ENCODE measurements around the gene GALNT13.
"Not testable (repeated sequence)": the region's sequence is repeated elsewhere in the genome, so short reads cannot be mapped to it uniquely, and the experiment has no call there.

Gene GALNT13

GRCh38 chr2:154455866-154456265 lies 584.1 kb downstream of the GALNT13 start:
- ChIA-PET POLR2A (no interaction called here), CTCF (no interaction called here)
- H3K4me3 ChIP-seq (ENCODE audit: low read depth, low read length) = no peak overlapping the region
- DNase-seq (ENCODE audit: low read depth, low spot score) = no peak
- TF ChIP-seq, protein P1, sequence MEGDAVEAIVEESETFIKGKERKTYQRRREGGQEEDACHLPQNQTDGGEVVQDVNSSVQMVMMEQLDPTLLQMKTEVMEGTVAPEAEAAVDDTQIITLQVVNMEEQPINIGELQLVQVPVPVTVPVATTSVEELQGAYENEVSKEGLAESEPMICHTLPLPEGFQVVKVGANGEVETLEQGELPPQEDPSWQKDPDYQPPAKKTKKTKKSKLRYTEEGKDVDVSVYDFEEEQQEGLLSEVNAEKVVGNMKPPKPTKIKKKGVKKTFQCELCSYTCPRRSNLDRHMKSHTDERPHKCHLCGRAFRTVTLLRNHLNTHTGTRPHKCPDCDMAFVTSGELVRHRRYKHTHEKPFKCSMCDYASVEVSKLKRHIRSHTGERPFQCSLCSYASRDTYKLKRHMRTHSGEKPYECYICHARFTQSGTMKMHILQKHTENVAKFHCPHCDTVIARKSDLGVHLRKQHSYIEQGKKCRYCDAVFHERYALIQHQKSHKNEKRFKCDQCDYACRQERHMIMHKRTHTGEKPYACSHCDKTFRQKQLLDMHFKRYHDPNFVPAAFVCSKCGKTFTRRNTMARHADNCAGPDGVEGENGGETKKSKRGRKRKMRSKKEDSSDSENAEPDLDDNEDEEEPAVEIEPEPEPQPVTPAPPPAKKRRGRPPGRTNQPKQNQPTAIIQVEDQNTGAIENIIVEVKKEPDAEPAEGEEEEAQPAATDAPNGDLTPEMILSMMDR (IDR thresholded peaks at IDR 0.05; ENCODE audit: insufficient read depth, low read length, missing control alignments) = no peak

DNA sequence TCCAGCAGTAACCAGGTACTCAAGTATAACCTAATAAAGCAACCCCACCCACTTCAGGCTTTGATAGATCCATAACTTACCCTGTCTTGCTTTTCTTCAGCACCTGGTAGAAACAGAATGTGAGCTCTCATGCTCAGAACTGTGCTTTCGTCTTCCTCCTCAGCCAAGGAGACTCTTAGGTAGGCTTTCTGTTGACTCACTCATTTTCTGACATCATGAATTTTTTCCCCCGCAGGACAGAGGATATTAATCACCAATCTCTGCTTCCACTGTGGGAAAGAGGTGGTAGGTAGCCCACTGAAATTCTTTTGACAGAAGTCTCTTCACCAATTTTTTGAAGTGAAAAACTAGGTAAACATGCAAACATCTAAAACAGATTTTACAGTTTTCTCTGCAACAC lies 585.6 kb downstream of the GALNT13 start:
- TF ChIP-seq, protein P1 (IDR thresholded peaks at IDR 0.05; ENCODE audit: insufficient read depth, low read length, missing control alignments) = no peak
- POLR2A ChIA-PET = no interaction called here
- H3K4me3 ChIP-seq (ENCODE audit: low read depth, low read length) = no peak overlapping the region
- CTCF ChIA-PET = no interaction called here
- no peak for DNase-seq (ENCODE audit: low read depth, low spot score)

DNA sequence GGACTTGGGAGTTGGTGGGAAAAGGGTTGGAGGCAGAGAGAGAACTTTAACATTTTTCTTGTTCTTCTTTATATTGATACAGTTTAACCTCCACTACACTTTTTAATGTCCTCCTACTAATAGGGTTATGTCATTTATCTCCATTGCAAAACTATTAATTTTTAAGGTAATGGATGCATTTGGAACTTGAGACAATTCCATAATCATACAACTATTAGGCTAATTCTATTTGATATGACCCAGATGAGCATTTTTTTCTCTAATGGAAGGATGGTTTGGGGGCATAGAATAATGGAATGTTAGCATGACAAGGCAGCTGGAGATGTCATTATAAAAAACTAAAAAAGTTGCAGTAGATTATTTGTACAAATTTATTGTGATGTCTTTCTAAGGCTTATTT lies 587.6 kb downstream of the GALNT13 start:
- ChIA-PET POLR2A (no interaction called here), CTCF (no interaction called here)
- no peak for DNase-seq (ENCODE audit: low read depth, low spot score)
- H3K4me3 ChIP-seq (ENCODE audit: low read depth, low read length) = no peak overlapping the region
- TF ChIP-seq, protein P1 (IDR thresholded peaks at IDR 0.05; ENCODE audit: insufficient read depth, low read length, missing control alignments) = no peak

- no peak for DNase-seq (ENCODE audit: low read depth, low spot score)
- H3K4me3 ChIP-seq (ENCODE audit: low read depth, low read length) = no peak overlapping the region
- ChIA-PET CTCF (no interaction called here), POLR2A (no interaction called here)
- TF ChIP-seq, protein P1 (IDR thresholded peaks at IDR 0.05; ENCODE audit: insufficient read depth, low read length, missing control alignments) = no peak
Observed at GRCh38 chr2:154462634-154463033, 590.9 kb downstream of the GALNT13 start.

- H3K4me3 ChIP-seq (ENCODE audit: low read depth, low read length) = no peak overlapping the region
- ChIA-PET POLR2A (no interaction called here), CTCF (no interaction called here)
- DNase-seq (ENCODE audit: low read depth, low spot score) = no peak
- TF ChIP-seq, protein P1 (IDR thresholded peaks at IDR 0.05; ENCODE audit: insufficient read depth, low read length, missing control alignments) = no peak
Observed at GRCh38 chr2:154466226-154466625, 594.5 kb downstream of the GALNT13 start.

DNA sequence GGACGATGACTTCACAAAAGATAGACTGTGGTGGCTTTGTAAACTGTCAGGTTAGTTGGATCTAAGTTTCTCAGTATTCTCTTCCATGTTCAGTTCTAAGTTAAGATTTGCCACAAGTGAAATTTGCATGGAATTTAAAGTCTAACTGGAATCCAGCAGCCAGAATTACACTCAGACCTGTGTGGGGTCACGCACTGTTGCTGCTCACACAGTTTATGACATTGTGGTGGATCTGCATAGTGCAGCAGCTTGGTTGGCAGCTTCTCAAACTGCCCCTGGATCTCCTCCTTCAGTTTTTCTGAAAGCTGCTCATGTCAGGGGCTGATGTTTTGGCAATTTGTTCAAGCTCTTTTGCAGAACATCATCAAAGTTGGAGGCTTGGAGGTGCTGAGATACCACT lies 598.7 kb downstream of the GALNT13 start:
- H3K4me3 ChIP-seq (ENCODE audit: low read depth, low read length) = no peak overlapping the region
- DNase-seq (ENCODE audit: low read depth, low spot score) = no peak
- ChIA-PET POLR2A (no interaction called here), CTCF (no interaction called here)
- TF ChIP-seq, protein P1 (IDR thresholded peaks at IDR 0.05; ENCODE audit: insufficient read depth, low read length, missing control alignments) = no peak

DNA sequence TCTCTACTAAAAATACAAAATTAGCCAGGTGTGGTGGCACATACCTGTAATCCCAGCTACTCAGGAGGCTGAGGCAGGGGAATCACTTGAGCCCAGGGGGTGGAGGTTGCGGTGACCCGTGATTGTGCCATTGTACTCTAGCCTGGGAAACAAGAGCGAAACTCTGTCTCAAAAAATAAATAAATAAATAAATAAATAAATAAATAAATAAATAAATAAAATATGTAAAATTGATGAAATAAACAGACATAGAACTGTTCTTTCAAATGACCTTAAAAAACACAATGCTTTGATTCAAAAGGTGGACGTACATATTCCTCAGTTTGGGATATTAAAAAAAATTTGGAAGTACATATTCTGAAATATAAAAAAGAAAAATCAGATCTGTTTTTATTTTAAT lies 599.8 kb downstream of the GALNT13 start:
- H3K4me3 ChIP-seq (ENCODE audit: low read depth, low read length); POLR2A ChIA-PET; CTCF ChIA-PET: not testable (repeated sequence)

More for the DNA sequence above, 599.8 kb downstream of the GALNT13 start:
- not testable (repeated sequence) for DNase-seq (ENCODE audit: low read depth, low spot score)
